Right lobe of liver (tissue), 6 donors: Measurements from ENCODE around the gene CRACDL. TPM values are rescaled to one million over a fixed set of nuclear protein-coding genes. Genes with fewer than 3 reads are reported as not detected.
A peak's percentile ranks its signal among the peaks of the same experiment; 100 is the strongest.

Experiments
- ATAC-seq, 4 donors: fragments of 200-7000 bp; cut with Tn5 transposase; one replicate each; pipeline ENCODE4 v1.9.1; 2020; ENCODE audit warnings: mild to moderate bottlenecking in 4 of 4, moderate library complexity in 4 of 4
- DNase-seq, 3 donors: peaks; one replicate each; pipeline ENCODE4 v3.0.0-alpha.2; 2020
- H3K27ac ChIP-seq, 3 donors: fragments of 200-600 bp; one replicate each; pipeline ENCODE4 v1.8.0; 2022
- H3K27me3 ChIP-seq, 2 donors: fragments of 200-600 bp; one replicate each; pipeline ENCODE4 v1.8.0; 2022
- H3K36me3 ChIP-seq, 4 donors: fragments of 200-600 bp; sonication (generic) in 1 of 4; one replicate each; pipeline versions ENCODE4 v1.5.1 to v1.8.0; 2017 to 2022; ENCODE audit warnings: control low read depth in 1 of 4
- H3K4me1 ChIP-seq, 4 donors: fragments of 200-600 bp; sonication (generic) in 1 of 4; one replicate each; pipeline versions ENCODE4 v1.5.1 to v1.8.0; 2017 to 2022; ENCODE audit warnings: control low read depth in 1 of 4
- H3K4me3 ChIP-seq, 3 donors: fragments of 200-600 bp; one replicate each; pipeline ENCODE4 v1.8.0; 2022
- H3K9me3 ChIP-seq, 4 donors: fragments of 200-600 bp; sonication (generic) in 1 of 4; one replicate each; pipeline versions ENCODE4 v1.5.1 to v1.8.0; 2017 to 2022; ENCODE audit warnings: control low read depth in 1 of 4
- CTCF ChIP-seq, 4 donors: fragments of 200-600 bp in 3 of 4; fragments of 450-650 bp in 1 of 4; IDR thresholded peaks; one replicate each; pipeline versions ENCODE4 v1.5.1 to v1.8.0; 2016 to 2022; ENCODE audit warnings: antibody characterized with exemption in 4 of 4, mild to moderate bottlenecking in 2 of 4
- POLR2A ChIP-seq: fragments of 450-650 bp; IDR thresholded peaks from one replicate; pipeline ENCODE4 v1.6.1; 2017; ENCODE audit warnings: antibody characterized with exemption, mild to moderate bottlenecking
- WGBS: methylation state at CpG from one replicate; pipeline ENCODE4 v1.1.6; 2018; ENCODE audit warnings: low coverage, low lambda C conversion rate; ENCODE audit not compliant: insufficient coverage; ENCODE audit errors: missing lambda C conversion rate; 5-methylcytosine and 5-hydroxymethylcytosine counted together
- intact Hi-C, 2 donors: fragments of 100-400 bp; cut with DNase I; formaldehyde crosslinking; loops; one replicate each; pipeline versions ENCODE4 v1.11.2 to v1.14.1; 2022
- total RNA-seq, 6 experiments: library from RNA; depleted of rRNA in 2 of 6; stranded (reverse); fragments of >200 nt in 2 of 6; fragmentation: NEBNext Ultra II Directional in 3 of 6; extraction: Animal tissue kit (Norgen Biotek cat#: 25700) in 3 of 6; gene quantifications; one replicate each; pipeline versions ENCODE4 v1.1.0 to v1.2.4, GENCODE V29; 2016 to 2023
- donor health status: DM: no; HTN: yes; CAD: no.
- donor health status: DM: no; HTN: no; CAD: no.
- donor health status: DM: no; HTN: no; CAD: no.
- donor health status: DM: no; HTN: yes; CAD: no.
- donor health status: DM: no; HTN: yes; CAD: no.

CRACDL gene
- total RNA-seq, 6 experiments from 2014 or later, result 0.12 to 0.56 (median 0.32) TPM

DNA sequence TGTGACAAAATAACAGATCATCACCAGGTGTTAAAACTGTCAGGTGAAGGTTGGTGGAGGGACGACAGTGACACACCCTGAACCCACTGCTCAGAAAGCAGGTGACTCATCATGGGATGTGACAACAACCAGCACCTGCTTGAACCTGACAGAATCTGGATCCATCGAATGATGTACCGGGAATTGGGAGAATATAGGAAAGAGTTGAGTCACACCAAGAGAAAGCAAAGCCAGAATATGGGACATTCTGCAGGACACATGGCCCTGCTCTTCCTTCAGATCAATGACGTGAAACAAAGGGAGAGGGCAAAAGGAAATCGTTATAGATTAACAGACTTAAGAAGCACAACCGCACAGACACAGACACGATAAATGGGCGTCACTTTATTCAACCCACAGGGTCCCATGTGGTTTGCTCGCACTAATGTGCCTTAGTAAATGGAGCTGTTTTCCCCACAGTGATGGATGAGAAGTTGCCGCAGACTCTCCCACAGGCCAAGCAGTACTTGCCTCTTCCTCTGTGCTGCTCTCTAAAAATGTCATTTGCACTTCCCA lies 100.1 kb downstream of the CRACDL start:
- Histone ChIP-seq H3K36me3 (no peaks in the 10 kb centered on the region), H3K27ac (no peak overlapping the region), H3K4me3 (no peak overlapping the region), H3K27me3 (no peaks in the 10 kb centered on the region), H3K4me1 (peaks cover 0 to 4% (median 0%) of the 10 kb centered on the region in 4 donors), H3K9me3 (no peaks in the 10 kb centered on the region)
- ATAC-seq, result peak in 1 of 4 donors; percentile 28
- intact Hi-C loops, result loop anchor here (2.0 to 5.0 kb wide), 2 partner anchors 185 to 189 kb away; no protein-coding TSS in a partner anchor
- DNase-seq, result no peak
- TF ChIP-seq CTCF (IDR thresholded peaks at IDR 0.05) (no peak), POLR2A (no peak)
- WGBS, result 53% methylated on average over 7 of the region's 10 CpGs

DNA sequence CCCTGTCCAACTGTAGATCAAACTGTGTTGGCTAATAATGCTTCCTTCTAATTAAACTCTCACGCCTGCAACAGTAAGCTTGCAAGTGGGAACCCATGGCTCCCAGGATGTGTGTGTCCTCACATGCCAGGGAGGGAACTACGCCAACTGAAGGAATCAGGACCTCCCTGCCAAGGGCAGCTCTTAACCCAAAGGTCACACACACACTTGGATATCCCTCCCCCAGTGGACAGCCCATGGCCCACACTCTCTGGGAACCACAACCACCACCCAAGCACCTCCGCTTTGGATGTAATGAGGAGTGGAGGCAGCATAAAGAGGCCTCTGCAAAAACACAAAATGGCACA lies 102.1 kb downstream of the CRACDL start:
- Histone ChIP-seq H3K27ac (no peak overlapping the region), H3K4me3 (no peak overlapping the region), H3K9me3 (no peaks in the 10 kb centered on the region), H3K36me3 (no peaks in the 10 kb centered on the region), H3K27me3 (no peaks in the 10 kb centered on the region), H3K4me1 (peaks cover 0 to 4% (median 0%) of the 10 kb centered on the region in 4 donors)
- TF ChIP-seq CTCF (IDR thresholded peaks at IDR 0.05), result no peak
- TF ChIP-seq POLR2A, result no peak
- DNase-seq (no peak), ATAC-seq (no peak)
- intact Hi-C loops, result loop anchor here in 1 of 2 donors (2.0 kb wide), 1 partner anchor 183 kb away; no protein-coding TSS in a partner anchor
- 63% methylated on average over 2 of the region's 3 CpGs for WGBS

DNA sequence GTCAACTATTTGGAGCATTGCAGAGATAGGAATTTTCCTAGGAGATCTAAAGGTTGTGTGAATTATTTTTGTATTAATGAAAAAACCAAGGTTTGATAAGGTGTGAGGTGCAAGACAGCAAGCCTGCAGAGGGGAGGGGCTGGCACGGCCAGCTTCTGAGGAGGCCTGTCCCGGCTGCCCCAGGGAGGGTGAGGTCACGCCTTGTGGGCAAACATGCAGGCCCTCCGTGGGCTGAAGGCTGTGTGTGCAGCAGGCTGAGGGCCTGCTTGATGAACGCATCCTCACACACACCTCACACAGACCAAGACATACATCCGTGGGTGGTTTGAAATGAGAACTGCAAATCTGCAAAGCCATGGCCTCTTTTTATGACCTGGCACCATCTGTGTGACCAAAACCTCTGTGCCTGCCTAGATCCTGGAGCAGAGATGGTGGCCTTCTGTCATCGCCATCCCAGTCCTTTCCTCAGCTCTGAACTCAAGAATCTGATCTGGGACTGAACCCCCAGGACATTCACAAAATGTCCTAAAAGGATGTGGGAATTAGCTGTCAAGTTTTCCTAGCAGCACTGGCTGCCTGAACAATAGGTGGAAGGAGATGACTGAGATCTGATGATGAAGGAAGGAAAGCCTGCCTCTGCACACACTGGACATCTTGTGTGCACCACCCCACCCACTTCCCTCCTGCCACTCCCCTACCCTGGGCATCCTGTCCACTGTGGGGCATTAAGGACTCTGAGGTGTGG lies 102.7 kb downstream of the CRACDL start:
- ATAC-seq, result peak in 3 of 4 donors; percentile 31 to 60 (median 37)
- intact Hi-C loops, result no loop called here
- DNase-seq, result no peak

GRCh38 chr2:98832172-98832571 lies 103.9 kb downstream of the CRACDL start:
- Histone ChIP-seq H3K4me1 (peaks cover 0 to 3% (median 0%) of the 10 kb centered on the region in 4 donors), H3K27me3 (no peaks in the 10 kb centered on the region), H3K36me3 (no peaks in the 10 kb centered on the region), H3K9me3 (no peaks in the 10 kb centered on the region), H3K27ac (no peak overlapping the region), H3K4me3 (no peak overlapping the region)
- TF ChIP-seq POLR2A (no peak), CTCF (IDR thresholded peaks at IDR 0.05) (no peak)
- DNase-seq (no peak), ATAC-seq (no peak)
- no CpG with 5 or more reads among the region's 7 CpGs for WGBS
- intact Hi-C loops, result no loop called here

More for the DNA sequence above, 102.7 kb downstream of the CRACDL start:
- H3K9me3 ChIP-seq, result no peaks in the 10 kb centered on the region
- peaks cover 0 to 4% (median 0%) of the 10 kb centered on the region in 4 donors for H3K4me1 ChIP-seq
- no peaks in the 10 kb centered on the region for H3K36me3 ChIP-seq
- H3K27me3 ChIP-seq, result no peaks in the 10 kb centered on the region
- TF ChIP-seq CTCF (IDR thresholded peaks at IDR 0.05) (no peak), POLR2A (no peak)
- H3K27ac ChIP-seq, result no peak overlapping the region
- no peak overlapping the region for H3K4me3 ChIP-seq
- WGBS, result 50% methylated on average over 4 of the region's 7 CpGs
